Thyroid gland (tissue), 4 donors: Measurements from ENCODE around the gene TEX30.

Source experiments
- CTCF ChIP-seq, 6 experiments: fragments of 200-600 bp in 3 of 6; fragments of 450-650 bp in 3 of 6; sonication (generic) in 3 of 6; IDR thresholded peaks; one replicate each; pipeline ENCODE4 v1.5.1; 2016 to 2019; ENCODE audit warnings: antibody characterized with exemption in 6 of 6, mild to moderate bottlenecking in 2 of 6, inconsistent platforms in 1 of 6, moderate library complexity in 1 of 6
- POLR2A ChIP-seq, 2 donors: fragments of 450-650 bp; IDR thresholded peaks; one replicate each; pipeline ENCODE4 v1.6.1; 2017; ENCODE audit warnings: antibody characterized with exemption in 2 of 2, mild to moderate bottlenecking in 2 of 2, moderate library complexity in 1 of 2

- TF ChIP-seq CTCF (IDR thresholded peaks at IDR 0.05) (no peak), POLR2A (IDR thresholded peaks at IDR 0.05) (no peak)
Observed at GRCh38 chr13:102807699-102808098, 34.1 kb upstream of the TEX30 start.
